IMR-90 (cell line): ENCODE measurements around the gene EPAS1. TPM values are rescaled to one million over a fixed set of nuclear protein-coding genes. Genes with fewer than 3 reads are reported as not detected.

ENCODE experiments used
- ATAC-seq: fragments of 200-7000 bp; cut with Tn5 transposase; 2 replicates; pipeline ENCODE4 v1.9.1; 2020; ENCODE audit warnings: low read depth, mild to moderate bottlenecking, moderate library complexity
- BruUV-seq: library from RNA; stranded (reverse); fragments of 400-500 nt; replicated peaks from 2 replicates; lab custom pipeline; 2021; lab: Mats Ljungman, UMichigan
- CTCF ChIA-PET: fragments of 300-600 bp; formaldehyde crosslinking; extraction: SDS; loops from one replicate; lab custom pipeline; 2021; ENCODE audit warnings: antibody characterized with exemption; lab: Yijun Ruan, JAX
- POLR2A ChIA-PET: fragments of 300-600 bp; sonication (Branson Sonifier 250); formaldehyde crosslinking; loops from one replicate; lab custom pipeline; 2022; ENCODE audit warnings: antibody characterized with exemption; ENCODE audit not compliant: unreplicated experiment; lab: Charles Lee
- DNase-seq: peaks from one replicate; pipeline ENCODE4 v3.0.0; 2013
- H2AFZ ChIP-seq: replicated peaks from 2 replicates; pipeline ENCODE3; 2013; ENCODE audit warnings: low read length, mild to moderate bottlenecking; ENCODE audit not compliant: poor library complexity
- H2AK5ac ChIP-seq: 2 replicates; pipeline ENCODE4 v1.6.1; 2013; ENCODE audit warnings: low read depth, low read length, inconsistent platforms
- H2AK9ac ChIP-seq: replicated peaks from 2 replicates; pipeline ENCODE3; 2013; ENCODE audit warnings: mild to moderate bottlenecking, low read depth, low read length, moderate library complexity; ENCODE audit not compliant: poor library complexity
- H2BK120ac ChIP-seq: 2 replicates; pipeline ENCODE4 v1.6.1; 2013; ENCODE audit warnings: low read depth, low read length, inconsistent platforms
- H2BK15ac ChIP-seq: 3 replicates; pipeline ENCODE4 v1.6.1; 2013; ENCODE audit warnings: low read depth, low read length, inconsistent platforms
- H2BK20ac ChIP-seq: 2 replicates; pipeline ENCODE4 v1.6.1; 2013; ENCODE audit warnings: low read depth, mild to moderate bottlenecking, inconsistent platforms, low read length, moderate library complexity
- H2BK5ac ChIP-seq: 2 replicates; pipeline ENCODE4 v1.6.1; 2013; ENCODE audit warnings: mild to moderate bottlenecking, low read depth, low read length, inconsistent platforms; ENCODE audit not compliant: poor library complexity, severe bottlenecking
- H3K14ac ChIP-seq: replicated peaks from 2 replicates; pipeline ENCODE4 v1.6.1; 2013; ENCODE audit warnings: low read depth, low read length, inconsistent platforms
- H3K18ac ChIP-seq: 2 replicates; pipeline ENCODE4 v1.6.1; 2013; ENCODE audit warnings: low read depth, low read length, control low read depth
- H3K23ac ChIP-seq: 2 replicates; pipeline ENCODE4 v1.6.1; 2013; ENCODE audit warnings: low read depth, low read length, inconsistent platforms
- H3K27ac ChIP-seq: 2 replicates; pipeline ENCODE4 v1.5.1; 2013; ENCODE audit warnings: mild to moderate bottlenecking, control low read depth, low read length; ENCODE audit not compliant: insufficient read depth
- H3K27me3 ChIP-seq: 2 replicates; pipeline ENCODE4 v1.6.1; 2013; ENCODE audit warnings: low read length; ENCODE audit not compliant: control insufficient read depth, insufficient read depth
- H3K36me3 ChIP-seq: 2 replicates; pipeline ENCODE4 v1.6.1; 2013; ENCODE audit warnings: low read length, mixed read lengths; ENCODE audit not compliant: control insufficient read depth, insufficient read depth
- H3K4ac ChIP-seq: 2 replicates; pipeline ENCODE4 v1.6.1; 2013; ENCODE audit warnings: low read depth, low read length, inconsistent platforms
- H3K4me1 ChIP-seq: 2 replicates; pipeline ENCODE4 v1.6.1; 2013; ENCODE audit warnings: low read length, mixed read lengths; ENCODE audit not compliant: control insufficient read depth, insufficient read depth
- H3K4me2 ChIP-seq: 2 replicates; pipeline ENCODE4 v1.6.1; 2013; ENCODE audit warnings: low read depth, mild to moderate bottlenecking, control low read depth, low read length, moderate library complexity
- H3K4me3 ChIP-seq: 2 replicates; pipeline ENCODE4 v1.5.1; 2013; ENCODE audit warnings: low read depth, mild to moderate bottlenecking, control low read depth, low read length, moderate library complexity; ENCODE audit not compliant: insufficient read depth
- H3K56ac ChIP-seq: 2 replicates; pipeline ENCODE4 v1.6.1; 2013; ENCODE audit warnings: low read length, inconsistent platforms; ENCODE audit not compliant: insufficient read depth; ENCODE audit errors: extremely low read depth
- H3K79me1 ChIP-seq, 2 experiments: 2 replicates each; pipeline ENCODE4 v1.6.1; 2013; ENCODE audit warnings: low read length in 2 of 2, inconsistent platforms in 1 of 2, low read depth in 1 of 2
- H3K9ac ChIP-seq: 2 replicates; pipeline ENCODE4 v1.6.1; 2013; ENCODE audit warnings: low read depth, low read length, control low read depth
- H3K9me1 ChIP-seq: 2 replicates; pipeline ENCODE4 v1.6.1; 2013; ENCODE audit warnings: low read length, inconsistent platforms; ENCODE audit not compliant: insufficient read depth
- H3K9me3 ChIP-seq: 2 replicates; pipeline ENCODE4 v1.6.1; 2013; ENCODE audit warnings: low read length; ENCODE audit not compliant: control insufficient read depth, insufficient read depth
- H4K20me1 ChIP-seq: 2 replicates; pipeline ENCODE4 v1.6.1; 2013; ENCODE audit warnings: low read length, inconsistent platforms; ENCODE audit not compliant: insufficient read depth
- H4K5ac ChIP-seq: 2 replicates; pipeline ENCODE4 v1.6.1; 2013; ENCODE audit warnings: mild to moderate bottlenecking, low read depth, low read length, control low read depth
- H4K8ac ChIP-seq, 2 experiments: 2 replicates each; pipeline ENCODE4 v1.6.1; 2013; ENCODE audit warnings: low read depth in 2 of 2, low read length in 2 of 2, control low read depth in 1 of 2, inconsistent platforms in 1 of 2
- H4K91ac ChIP-seq: 2 replicates; pipeline ENCODE4 v1.6.1; 2013; ENCODE audit warnings: low read depth, low read length, inconsistent platforms; ENCODE audit not compliant: insufficient read depth
- BHLHE40 ChIP-seq: fragments of 150-350 bp; IDR thresholded peaks from 2 replicates; pipeline ENCODE4 v1.6.1; 2016; ENCODE audit warnings: mild to moderate bottlenecking, low read depth, low read length
- CEBPB ChIP-seq: IDR thresholded peaks from 2 replicates; pipeline ENCODE4 v1.6.1; 2012; ENCODE audit warnings: low read depth, low read length, improper control_type of control experiment
- CHD1 ChIP-seq: IDR thresholded peaks from 2 replicates; pipeline ENCODE4 v1.6.1; 2012; ENCODE audit warnings: low read depth, low read length, improper control_type of control experiment
- ELK1 ChIP-seq: fragments of 150-350 bp; IDR thresholded peaks from 2 replicates; pipeline ENCODE4 v1.6.1; 2016; ENCODE audit warnings: low read depth, mild to moderate bottlenecking, low read length, moderate library complexity, borderline replicate concordance
- POLR2A ChIP-seq: IDR thresholded peaks from 2 replicates; pipeline ENCODE4 v1.6.1; 2012; ENCODE audit warnings: mild to moderate bottlenecking, low read depth, low read length
- RAD21 ChIP-seq: IDR thresholded peaks from 2 replicates; pipeline ENCODE4 v1.6.1; 2012; ENCODE audit warnings: low read length, improper control_type of control experiment
- WGBS, 2 experiments: methylation state at CpG; one replicate each; pipeline versions ENCODE4 v1.1.5 to v1.1.7; 2013; ENCODE audit warnings: missing lambda C conversion rate in 2 of 2; ENCODE audit not compliant: insufficient read length in 1 of 2; ENCODE audit errors: extremely low coverage in 2 of 2; 5-methylcytosine and 5-hydroxymethylcytosine counted together
- dilution Hi-C: fragments of 300-500 bp; cut with HindIII; formaldehyde crosslinking; loops from one replicate; pipeline ENCODE4 v1.14.3; 2018; ENCODE audit warnings: low sequenced_read_pairs; ENCODE audit not compliant: unreplicated experiment
- in situ Hi-C: fragments of 300-500 bp; cut with MboI; formaldehyde crosslinking; loops from 3 replicates; pipeline ENCODE4 v1.14.3; 2019; ENCODE audit warnings: low sequenced_read_pairs, inconsistent platforms, mixed read lengths
- intact Hi-C: fragments of 100-400 bp; cut with micrococcal nuclease; formaldehyde crosslinking; loops from 2 replicates; pipeline ENCODE4 v1.10.0; 2022
- polyA plus RNA-seq, 3 experiments: library from polyadenylated mRNA; depleted of rRNA; stranded (reverse); fragments of >200 nt; gene quantifications; 2 replicates each; pipeline ENCODE4 v1.2.3, GENCODE V29; 2012; ENCODE audit warnings: low replicate concordance in 1 of 3
- total RNA-seq: library from RNA; depleted of rRNA; stranded (reverse); fragments of >200 nt; gene quantifications from 2 replicates; pipeline ENCODE4 v1.2.3, GENCODE V29; 2012

The EPAS1 gene
- total and polyA plus RNA-seq, 2 of the 4 experiments (the other 2 are of a cell fraction), result 40.7 to 120 TPM

GRCh38 chr2:46331109-46331766 lies 34.0 kb downstream of the EPAS1 start (continued):
- no peak for TF ChIP-seq BHLHE40

- Histone ChIP-seq H4K5ac (peak overlapping the region; percentile 97), H3K56ac (no peak overlapping the region), H2BK20ac (peak overlapping the region; percentile 88), H3K9me1 (peaks cover 55% of the 10 kb centered on the region), H2AK9ac (peak overlapping the region; percentile 35), H3K79me1 (peaks cover 48 to 90% of the 10 kb centered on the region in 2 experiments), H3K4ac (peak overlapping the region; percentile 94), H4K8ac (peak overlapping the region; percentile 80 to 88), H3K4me3 (no peak overlapping the region), H3K27me3 (no peaks in the 10 kb centered on the region), H4K20me1 (peaks cover 86% of the 10 kb centered on the region), H2BK5ac (peak overlapping the region; percentile 90), H2AFZ (no peak overlapping the region), H2AK5ac (peak overlapping the region; percentile 97), H3K4me2 (no peak overlapping the region), H3K23ac (peak overlapping the region; percentile 88), H3K27ac (peak overlapping the region; percentile 99), H3K14ac (peak overlapping the region; percentile 73), H3K4me1 (peaks cover 74% of the 10 kb centered on the region), H3K9me3 (no peaks in the 10 kb centered on the region), H3K36me3 (peaks cover 2% of the 10 kb centered on the region; the same call in 1 of the 2 replicates), H3K18ac (peak overlapping the region; percentile 99), H3K9ac (no peak overlapping the region), H4K91ac (peak overlapping the region; percentile 63), H2BK120ac (peak overlapping the region; percentile 93), H2BK15ac (peak overlapping the region; percentile 82; the same call in 2 of the 3 replicates)
- in situ Hi-C loops, result no loop called here
- intact Hi-C loops, result no loop called here
- peak; percentile 45 for DNase-seq
- ATAC-seq, result no peak
- POLR2A ChIA-PET, result no interaction called here
- TF ChIP-seq CHD1 (no peak), RAD21 (no peak), CEBPB (peak; percentile 76), POLR2A (0 out of 2 replicates have a peak, but pooled peaks have one; percentile 31), ELK1 (no peak)
- BruUV-seq, result no TSS peak
- CTCF ChIA-PET, result no interaction called here
- dilution Hi-C loops, result no loop called here
- 67% methylated on average over 2 of the region's 8 CpGs; no CpG with 5 or more reads in 1 of the 2 experiments for WGBS, 2 experiments
These were observed 35.6 kb downstream of the EPAS1 start for GRCh38 chr2:46332686-46333281.
